GM18508 (cell line): ENCODE data around the gene ELFN2.
"Not testable (repeated sequence)": the region's sequence is repeated elsewhere in the genome, so short reads cannot be mapped to it uniquely, and the experiment has no call there.

Experiments
- ATAC-seq: cut with Tn5 transposase; IDR thresholded peaks from one replicate; pipeline ENCODE4 v1.9.1; 2021; ENCODE audit warnings: moderate number of reproducible peaks; ENCODE audit not compliant: insufficient read depth, unreplicated experiment

ELFN2 gene

DNA sequence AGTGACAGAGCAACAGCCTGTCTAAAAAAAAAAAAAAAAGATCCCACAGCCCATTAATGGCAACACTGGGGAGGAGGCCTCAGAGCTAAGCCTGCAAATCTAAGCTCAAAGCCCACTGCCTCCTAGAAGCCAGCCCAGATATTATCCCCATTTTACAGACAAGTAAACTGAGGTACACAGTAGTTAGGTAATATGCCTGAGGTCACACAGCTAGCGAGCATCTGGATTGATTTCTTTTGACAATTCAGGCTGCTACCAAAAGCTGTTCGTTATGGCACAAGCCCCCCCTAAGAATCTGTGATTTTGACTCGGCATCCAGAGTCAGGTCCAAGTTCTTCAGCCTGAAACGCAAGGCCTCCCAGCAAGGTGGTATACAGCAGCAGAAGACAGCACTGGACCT is 13.7 kb downstream of the ELFN2 start:
- ATAC-seq: no peak

DNA sequence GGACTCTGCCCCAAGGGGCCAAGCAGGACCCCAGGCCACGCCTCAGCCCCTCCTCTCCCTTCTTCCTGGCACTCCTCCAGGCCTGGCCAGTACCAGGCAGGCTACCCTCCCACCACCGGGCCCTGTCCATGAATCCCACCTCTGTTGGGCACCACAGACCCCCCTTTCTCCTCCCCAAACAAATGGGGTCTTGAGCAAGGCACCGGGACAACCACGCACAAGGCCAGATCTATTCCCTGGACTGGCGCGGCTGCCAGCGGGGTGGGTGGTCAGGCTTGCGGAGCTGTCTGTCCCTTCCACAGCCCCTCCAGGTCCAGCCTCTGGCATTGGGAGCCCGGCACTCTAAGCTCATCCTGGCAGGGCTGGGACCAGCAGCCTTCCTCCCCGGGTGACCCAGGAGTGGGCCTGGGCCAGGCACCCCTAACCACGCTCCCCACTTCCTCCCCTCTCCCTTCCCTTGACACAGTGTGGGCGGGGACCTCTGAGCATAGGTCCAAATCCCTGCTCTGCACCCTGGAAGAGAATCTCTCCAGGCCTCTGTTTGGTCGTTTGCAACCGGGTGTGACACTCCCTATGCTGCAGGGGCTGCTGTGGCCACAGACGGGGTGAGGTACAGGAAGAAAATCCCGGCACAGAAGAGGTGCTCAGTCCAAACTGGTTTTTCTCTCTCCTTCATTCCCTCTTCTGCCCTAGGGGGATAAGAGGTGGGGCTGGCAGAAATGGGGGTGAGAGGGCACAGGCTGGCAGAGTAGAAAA is 14.6 kb downstream of the ELFN2 start:
- no peak for ATAC-seq

DNA sequence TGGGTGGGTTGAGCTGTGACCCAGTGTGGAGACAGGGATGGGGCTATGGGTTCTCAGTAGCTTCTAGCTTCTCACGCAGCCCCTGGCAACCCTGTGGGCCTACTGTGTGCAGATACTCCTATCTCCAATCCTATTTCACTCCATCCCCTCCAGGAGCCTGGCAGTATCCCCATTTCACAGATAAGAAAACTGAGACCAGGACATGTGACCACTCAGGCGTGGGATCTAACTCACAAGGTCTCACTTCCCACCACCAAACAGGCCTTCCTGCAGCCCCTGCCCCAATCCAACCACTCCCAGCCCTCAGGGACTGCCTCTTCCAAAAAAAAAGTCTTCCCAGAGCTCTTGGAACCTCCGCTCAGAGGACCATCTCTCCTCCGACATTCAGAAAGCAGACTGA is 15.6 kb downstream of the ELFN2 start:
- no peak for ATAC-seq

DNA sequence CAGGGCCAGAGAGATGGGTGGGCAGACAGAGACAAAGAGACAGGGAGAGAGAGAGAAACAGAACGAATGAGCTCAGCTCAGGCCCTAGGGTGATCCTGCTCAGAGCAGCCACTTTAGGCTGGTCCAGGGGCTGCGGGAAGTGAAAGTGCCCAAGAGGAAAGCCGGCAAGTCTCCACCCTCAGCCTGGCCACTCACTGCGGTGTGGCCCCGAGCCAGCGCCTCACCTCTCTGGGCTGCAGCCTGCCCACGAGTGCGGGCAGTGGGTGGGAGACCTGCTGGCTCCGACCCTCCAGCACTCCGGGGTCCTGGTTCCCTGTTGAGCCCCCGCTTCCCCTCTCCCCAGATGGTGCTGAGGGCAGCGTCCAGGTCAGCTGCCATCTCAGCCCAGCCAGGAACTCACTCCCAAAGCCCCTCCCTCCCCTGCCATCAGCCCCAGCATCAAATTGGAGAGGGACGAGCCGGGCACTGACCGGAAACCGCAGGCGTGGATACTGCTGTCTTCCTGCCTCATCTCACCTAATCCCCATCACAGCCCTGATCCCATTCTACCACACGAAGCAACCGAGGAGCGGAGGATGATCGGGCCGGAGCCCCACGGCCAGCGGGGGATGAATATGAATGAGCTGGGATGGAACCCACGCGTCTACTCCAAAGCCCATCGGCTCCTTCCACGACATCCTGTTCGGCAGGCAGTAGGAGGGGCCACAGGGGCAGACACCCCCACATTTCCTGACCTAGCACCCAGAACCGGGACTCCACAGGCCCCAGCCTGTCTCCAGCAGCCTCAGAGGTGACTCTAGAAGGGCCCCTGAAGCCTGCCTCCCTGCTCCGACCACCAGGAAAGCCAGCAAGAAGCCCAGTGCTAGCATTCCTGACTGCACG is 16.9 kb downstream of the ELFN2 start:
- no peak for ATAC-seq

DNA sequence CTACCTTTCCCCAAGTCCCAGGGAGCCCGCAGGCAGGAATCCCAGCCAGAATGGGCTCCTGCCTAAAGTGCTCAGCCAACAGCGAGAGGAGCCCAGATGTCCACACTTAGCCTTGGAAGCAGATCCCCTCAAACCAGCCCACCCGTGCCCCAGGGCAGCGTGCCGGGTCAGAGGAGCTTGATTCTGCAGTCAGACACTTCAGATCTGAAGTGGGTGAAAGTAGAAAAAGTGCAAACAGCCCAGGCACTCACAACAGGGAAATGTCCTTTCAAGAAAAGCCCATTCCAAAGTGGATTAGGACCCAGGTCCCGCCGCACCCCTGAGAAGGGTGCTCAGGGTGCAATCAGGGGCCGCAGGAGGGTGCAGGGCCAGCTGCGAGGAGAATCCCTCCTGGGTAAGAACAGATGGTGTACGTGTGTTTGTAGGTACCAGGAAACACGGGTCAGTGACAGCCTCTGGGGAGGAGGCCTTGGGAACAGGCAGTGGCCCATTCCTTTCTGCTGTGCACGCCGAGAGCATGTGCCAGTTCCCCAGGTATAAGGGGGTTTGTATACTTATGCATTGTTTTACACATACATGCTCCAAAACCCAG is 17.7 kb downstream of the ELFN2 start:
- no peak for ATAC-seq

DNA sequence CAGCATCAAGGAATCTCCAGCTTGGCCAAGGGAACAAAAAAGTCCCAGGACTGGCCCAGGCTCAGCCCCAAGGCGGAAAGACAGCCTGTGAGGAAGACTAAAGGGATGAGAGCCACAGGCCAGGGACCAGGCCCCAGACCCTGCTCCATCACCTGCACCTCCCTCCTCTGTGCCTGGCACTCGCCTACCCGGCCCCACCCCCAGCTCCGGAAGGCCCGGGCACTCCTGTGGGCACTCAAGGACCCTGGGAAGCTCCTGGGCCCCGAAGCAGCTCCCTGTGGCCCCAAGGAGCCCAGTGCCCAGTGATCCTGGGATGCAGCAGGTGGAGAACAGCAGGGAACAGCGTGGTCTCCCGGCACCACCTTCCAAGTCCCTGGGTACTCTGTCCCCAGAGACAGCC is 18.2 kb downstream of the ELFN2 start:
- ATAC-seq: no peak

DNA sequence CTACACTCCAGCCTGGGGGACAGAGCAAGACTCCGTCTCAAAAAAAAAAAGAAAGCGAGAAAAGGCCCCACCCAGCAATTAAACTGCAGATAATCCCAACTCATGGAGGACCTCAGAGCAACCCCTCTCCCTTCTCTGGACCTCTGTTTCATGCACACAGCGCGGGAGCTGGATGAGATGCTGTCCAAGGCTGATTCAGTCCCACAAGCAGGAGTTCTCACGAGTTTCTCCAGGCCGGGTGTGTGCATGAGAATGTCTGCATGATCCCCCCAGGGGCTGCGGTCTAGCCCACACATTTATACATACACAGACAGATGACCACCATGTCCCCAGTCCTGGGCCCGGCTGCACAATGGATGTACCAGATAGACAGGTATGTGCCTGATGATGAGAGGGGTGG is 19.4 kb downstream of the ELFN2 start:
- no peak for ATAC-seq

DNA sequence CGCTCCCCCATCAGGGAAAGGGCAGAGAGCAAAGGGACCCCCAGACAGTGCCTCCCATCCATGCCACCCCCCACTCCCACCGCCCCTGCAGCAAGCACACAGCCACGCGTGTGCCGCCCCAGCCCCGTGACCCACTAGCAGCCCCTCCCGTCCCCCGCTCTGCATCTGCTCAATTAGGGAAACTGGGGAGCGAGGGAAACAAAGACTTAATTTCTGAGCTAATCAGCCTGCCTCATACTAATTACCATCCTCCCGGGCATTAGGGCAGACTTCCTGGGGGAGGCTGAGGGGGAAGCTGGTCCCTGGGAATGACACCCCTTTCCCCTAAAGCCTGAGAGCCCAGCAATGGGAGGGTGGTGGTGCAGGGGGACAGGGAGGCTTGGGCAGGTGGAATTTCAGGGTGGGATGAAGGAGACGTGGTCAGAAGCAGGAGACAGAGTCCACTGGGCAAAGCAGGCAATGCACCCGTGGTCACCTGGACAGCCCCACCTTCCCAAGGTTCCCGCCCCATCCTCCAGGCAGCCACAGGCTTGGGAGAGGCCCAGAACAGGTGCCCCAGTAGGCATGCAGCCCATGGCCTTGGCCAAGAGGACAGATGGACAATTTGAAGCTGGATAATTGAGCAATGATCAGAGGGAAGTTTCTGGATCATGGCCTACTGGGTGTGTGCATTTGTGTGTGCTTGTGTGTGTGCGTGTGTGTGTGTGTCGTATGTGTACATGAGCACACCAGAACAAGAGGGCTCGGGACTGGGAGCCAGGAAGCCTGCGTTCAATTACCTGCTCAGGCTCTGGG is 20.6 kb downstream of the ELFN2 start:
- ATAC-seq: no peak

DNA sequence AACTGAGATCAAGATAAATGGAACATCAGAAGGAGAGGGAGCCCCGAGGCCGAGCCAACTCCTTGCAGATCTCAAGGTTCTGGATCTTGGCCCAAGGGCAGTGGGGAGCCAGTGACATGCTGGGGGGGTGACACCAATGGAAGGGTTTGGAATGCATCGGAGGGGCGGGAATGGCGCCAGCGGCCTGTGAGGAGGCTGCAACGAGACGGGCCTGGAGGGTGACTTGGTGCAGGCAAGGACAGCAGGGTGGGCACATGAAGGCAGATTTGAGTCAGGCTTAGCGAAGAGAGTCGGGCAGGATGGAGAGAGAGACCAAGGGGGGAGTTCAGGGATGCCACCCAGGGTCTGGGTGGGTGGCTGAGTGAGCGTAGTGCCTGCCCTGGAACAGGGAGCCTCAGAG is 23.2 kb downstream of the ELFN2 start:
- ATAC-seq: no peak

DNA sequence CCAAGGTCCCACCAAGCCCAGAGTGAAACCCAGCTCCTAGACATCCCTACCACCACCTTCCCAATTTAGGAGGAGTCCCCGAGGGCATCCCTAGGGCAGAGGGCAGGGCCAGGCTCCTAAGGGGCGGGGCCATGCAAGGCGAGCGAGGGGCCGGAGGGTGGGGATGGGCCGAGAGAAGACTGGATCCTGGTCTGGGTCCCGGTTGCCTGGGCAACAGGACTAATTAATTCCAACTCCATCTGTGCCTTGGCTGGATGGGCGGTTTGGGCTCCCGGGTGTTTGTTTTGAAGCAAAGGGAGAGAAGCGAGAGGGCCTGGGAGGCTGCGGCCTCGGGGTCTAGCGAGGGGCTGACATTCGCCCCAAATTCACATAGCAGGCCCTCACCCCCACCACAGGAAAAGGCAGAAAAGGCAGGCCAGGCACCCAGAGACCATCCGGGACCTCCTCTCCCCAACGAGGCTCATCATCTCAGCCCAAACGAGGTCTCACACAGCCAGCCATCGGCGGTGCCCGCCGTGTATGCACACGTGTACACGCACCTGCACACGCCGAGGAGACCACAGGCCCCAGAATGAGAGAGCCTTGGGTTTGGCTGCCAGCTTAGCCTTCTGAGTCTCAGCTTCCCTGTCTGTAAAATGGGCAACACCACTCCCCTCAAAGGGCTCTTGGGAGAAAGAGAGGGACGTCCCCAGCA is 23.9 kb downstream of the ELFN2 start:
- ATAC-seq: no peak

DNA sequence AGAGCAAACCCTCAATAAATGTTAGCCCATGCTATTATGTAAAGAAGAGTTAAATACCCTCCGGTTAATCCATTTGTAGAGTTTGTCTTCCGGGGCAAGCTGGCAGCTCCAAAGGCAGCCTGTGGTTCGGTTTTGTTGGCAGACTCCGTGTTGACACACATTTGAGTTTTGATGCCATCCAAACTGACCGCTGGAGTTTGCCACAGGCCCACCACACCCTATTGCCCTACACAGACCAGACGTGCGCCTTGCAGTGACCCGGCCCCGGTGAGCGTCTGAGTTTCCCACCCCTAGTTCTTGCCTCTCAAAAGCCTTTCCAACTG is 25.1 kb downstream of the ELFN2 start:
- no peak for ATAC-seq

DNA sequence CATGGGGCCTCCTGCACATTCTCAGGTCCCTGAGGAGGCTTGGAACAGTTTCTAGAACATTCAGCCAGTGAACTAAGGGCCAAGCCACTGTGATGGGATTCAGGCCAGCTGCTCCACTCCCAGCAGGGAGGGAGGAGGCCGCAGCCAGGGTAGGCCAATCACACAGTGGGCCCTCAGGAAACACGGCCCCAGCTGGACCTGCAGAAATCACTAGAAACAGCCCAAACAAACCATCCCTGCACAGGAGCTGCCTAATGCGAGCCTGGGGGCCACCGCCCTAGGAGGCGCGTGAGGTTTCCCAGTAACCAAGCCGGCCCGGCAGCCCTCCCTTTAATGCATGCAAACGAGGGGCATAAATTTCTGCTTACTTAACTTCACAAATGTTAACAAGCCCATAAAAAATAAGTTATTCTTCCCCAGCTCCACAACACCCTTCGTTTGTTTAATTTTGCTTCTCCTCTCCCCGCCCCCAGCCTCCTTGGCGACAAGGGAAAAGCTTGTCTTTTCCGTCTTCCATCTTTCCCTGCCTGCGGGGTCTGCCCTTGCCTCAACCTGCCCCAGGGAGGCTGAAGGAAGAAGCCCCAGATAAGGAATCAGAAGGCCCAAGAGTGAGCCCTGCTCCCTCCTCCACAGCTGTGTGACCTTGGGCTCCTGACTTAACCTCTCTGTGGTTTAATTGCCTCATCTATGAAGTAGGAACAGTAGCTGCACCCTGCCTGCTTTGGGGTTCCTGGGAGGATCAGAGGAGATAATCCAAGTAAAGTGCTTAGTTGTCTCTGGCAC is 25.7 kb downstream of the ELFN2 start:
- no peak for ATAC-seq

DNA sequence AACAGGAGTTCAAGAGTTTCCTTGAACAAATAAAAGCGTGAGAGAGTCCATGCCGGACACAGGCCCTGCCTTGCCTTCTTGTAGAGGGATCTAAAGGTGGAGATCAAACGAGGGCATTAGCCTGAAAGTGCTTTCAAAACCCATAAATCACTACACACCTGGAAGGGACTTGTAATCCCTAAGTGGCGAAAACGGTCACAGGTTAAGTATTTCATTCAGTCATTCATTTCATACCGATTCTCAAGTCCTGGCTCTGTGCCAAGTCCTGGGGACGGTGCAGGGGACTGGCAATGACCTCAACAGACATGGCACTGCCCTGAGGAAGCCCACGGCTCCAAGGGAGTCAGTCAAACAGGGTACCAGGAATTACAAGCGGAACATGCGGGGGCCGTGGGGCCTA is 26.6 kb downstream of the ELFN2 start:
- no peak for ATAC-seq

DNA sequence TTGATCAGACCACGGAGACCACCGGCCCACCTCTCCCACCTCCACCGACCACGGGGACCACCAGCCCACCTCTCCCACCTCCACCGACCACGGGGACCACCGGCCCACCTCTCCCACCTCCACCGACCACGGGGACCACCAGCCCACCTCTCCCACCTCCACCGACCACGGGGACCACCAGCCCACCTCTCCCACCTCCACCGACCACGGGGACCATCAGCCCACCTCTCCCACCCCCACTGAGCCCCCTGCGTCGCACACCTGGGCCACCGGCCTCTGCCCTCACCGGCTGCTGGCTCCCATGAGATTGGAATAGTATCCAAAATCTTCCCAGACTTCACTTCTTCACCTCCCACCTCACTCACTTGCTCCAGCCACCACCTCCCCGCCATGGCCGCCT is 27.8 kb downstream of the ELFN2 start:
- not testable (repeated sequence) for ATAC-seq

DNA sequence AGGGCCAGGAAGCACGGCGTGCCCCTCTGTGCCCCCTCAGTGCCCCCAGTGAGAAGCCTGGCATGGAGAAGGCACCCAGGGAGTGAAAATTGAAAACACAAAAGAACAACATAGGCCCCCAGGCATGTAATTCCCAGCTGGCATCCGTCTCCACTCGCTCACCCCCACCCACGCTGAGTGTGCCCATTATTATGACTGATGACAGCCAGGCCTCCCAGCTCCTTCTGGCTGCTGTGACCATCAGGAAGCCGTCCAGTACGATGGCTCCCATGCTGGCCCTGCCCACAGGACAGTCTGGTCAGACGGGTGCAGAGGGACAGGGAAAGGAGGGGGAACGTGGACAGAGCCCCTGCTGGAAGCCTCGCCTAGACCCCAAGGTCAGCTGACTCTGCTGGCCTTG is 30.1 kb downstream of the ELFN2 start:
- no peak for ATAC-seq

DNA sequence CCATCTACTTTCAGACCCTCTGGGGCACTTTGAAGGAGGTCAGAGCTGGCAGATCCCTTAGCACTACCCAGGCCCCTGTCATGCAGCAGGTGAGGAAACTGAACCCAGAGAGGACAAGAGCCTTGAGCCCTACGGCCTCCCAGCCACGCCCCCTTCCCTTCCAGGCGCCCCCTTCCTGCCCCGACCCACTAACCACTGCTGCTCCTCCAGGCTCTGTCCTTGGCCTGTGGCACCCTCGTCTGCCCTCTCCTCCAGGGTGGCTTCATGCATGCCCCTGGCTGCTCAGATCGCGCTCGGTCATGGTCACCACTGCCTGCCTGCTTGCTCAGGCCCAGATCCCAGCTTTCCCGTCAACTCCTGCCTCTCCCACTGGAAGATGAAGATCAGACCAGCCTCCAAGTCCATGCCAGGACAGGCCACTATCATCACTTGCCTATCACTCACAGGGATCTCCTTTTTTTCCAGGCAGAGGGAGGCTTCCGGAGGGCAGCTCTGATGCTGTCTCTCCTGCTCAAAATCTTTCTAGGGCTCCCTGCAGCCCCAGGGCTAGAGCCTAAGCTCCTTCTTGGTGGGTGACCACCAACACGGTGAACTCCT is 30.7 kb downstream of the ELFN2 start:
- ATAC-seq: no peak

DNA sequence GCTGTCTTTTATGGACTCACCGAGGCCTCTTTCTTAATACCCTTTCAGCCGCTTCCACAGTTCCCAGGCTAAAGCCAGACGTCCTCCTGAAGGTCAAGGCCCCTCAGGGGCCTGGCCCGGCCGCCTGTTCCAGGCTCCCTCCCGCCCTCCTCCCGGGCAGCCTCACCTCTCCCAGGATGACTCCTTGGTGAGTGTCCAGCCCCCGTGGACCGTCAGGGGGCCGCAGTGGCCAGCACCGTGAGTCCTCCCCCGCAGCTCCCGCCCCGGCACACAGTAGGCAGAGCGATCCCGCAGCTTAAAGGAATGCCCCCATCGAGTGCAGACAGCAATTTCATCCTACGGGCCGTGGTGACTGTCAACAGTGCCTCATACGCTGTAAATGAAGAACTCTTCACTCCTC is 32.9 kb downstream of the ELFN2 start:
- ATAC-seq: no peak

DNA sequence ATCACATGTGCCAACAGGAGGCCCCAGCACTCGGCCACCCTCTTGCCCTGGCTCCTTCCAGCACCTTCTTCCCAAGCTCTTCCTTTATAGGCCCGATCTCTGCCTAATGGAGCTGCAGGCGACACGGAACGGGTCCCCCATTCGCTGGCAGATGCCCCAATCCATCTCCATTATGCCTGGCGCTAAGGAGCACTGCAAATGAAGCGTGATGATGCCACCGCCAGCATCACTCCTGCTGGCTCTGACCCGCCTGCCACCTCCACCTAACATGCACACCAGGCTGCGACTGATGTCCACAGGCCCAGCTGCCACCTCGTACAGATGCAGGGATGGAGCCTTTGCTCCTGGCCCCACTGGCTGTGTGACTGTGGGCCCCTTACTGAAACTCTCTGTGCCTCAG is 33.5 kb downstream of the ELFN2 start:
- ATAC-seq: no peak

DNA sequence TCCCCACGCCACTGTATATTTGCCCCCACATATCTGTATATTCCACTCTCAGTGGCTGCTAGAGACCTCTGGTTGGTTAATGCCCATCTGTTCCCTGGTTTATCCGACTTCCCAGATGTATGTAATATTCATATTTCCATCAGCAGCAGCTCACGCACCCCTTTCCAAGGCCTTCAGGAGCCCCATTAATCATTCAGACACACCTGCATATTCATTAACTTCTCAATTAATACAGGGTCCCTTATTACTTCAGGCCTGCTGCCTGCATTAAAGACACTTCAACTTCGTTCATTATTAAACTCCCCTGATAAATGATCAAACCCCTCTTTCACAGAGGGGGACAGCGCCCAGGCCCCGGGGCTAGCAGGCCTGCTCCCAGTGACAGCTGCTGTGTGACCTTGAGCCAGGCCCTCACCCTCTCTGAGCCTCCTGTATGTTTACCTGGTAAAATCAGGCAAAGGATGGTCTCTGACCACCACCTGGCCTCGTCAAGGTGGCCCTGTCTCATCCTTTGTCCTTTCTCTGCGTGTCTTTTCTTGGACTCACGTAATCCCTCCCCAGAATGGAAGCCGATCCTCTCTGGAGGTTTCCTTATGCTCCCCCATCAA is 34.5 kb downstream of the ELFN2 start:
- no peak for ATAC-seq
